GM23248 (cell line): Measurements from ENCODE around the gene CHRNA10.

ENCODE experiments used
- EZH2 ChIP-seq: fragments of 200-600 bp; sonication (generic); IDR thresholded peaks from 2 replicates; pipeline ENCODE4 v1.6.1; 2018; ENCODE audit warnings: antibody characterized with exemption, mild to moderate bottlenecking; ENCODE audit not compliant: insufficient read depth, poor library complexity, severe bottlenecking
- EZH2phosphoT487 ChIP-seq: fragments of 200-600 bp; sonication (generic); IDR thresholded peaks from 2 replicates; pipeline ENCODE4 v1.6.1; 2018; ENCODE audit warnings: antibody characterized with exemption, moderate library complexity, mild to moderate bottlenecking, low read depth; ENCODE audit not compliant: insufficient read depth

DNA sequence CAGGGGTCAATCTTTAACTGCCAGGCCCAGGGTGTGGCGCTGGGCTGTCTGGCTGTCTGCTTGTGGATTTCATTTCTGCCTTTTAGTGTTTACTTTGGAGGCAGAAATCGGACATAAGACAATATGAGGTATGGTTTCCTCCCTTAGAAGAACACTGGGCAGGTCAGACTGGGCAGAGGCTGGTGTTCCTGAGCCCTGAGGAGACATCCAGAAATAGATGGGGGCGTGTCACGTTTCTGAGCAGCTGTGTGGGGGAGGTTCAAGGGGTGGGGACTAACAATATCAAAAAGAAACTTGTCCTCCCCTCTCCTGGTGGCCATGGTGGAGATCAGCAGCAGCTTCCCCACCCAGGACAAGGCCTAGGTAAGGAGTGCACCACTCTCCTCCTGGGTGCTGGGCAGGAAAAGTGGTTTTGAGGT lies 26.4 kb downstream of the CHRNA10 start, which contains the start of gene ART1:
- no peak for TF ChIP-seq EZH2phosphoT487
- TF ChIP-seq EZH2 = no peak
